Hematopoietic multipotent progenitor cell treated with erythropoietin and hydrocortisone succinate and interleukin-3 and kit ligand, for 6 days (in vitro differentiated cells): ENCODE measurements around the gene KRTAP5-3.

Experiments used
- DNase-seq: peaks from one replicate; pipeline ENCODE4 v3.0.0-alpha.2; 2015

The KRTAP5-3 gene

GRCh38 chr11:1563149-1563638 is 45.1 kb downstream of the KRTAP5-3 start:
- no peak for DNase-seq

GRCh38 chr11:1562469-1563148 is 45.7 kb downstream of the KRTAP5-3 start:
- no peak for DNase-seq

- no peak for DNase-seq
These were observed 46.3 kb downstream of the KRTAP5-3 start for GRCh38 chr11:1561955-1562354.

- no peak for DNase-seq
These were observed 47.0 kb downstream of the KRTAP5-3 start for GRCh38 chr11:1561266-1561665.

GRCh38 chr11:1560649-1561251 is 47.5 kb downstream of the KRTAP5-3 start:
- no peak for DNase-seq

GRCh38 chr11:1560002-1560648 is 48.1 kb downstream of the KRTAP5-3 start:
- no peak for DNase-seq

- DNase-seq, result no peak
These were observed 48.9 kb downstream of the KRTAP5-3 start for GRCh38 chr11:1559111-1559951.

GRCh38 chr11:1558775-1559110 is 49.5 kb downstream of the KRTAP5-3 start:
- no peak for DNase-seq

- DNase-seq, result no peak
These were observed 50.1 kb downstream of the KRTAP5-3 start for GRCh38 chr11:1557904-1558774.
